Activated CD4-positive, alpha-beta T cell treated with anti-CD3 and anti-CD28 coated beads for 48 hours (primary cell): Measurements from ENCODE around the gene C19orf33.
"Not testable (repeated sequence)": the region's sequence is repeated elsewhere in the genome, so short reads cannot be mapped to it uniquely, and the experiment has no call there.

ENCODE experiments used
- DNase-seq: peaks from one replicate; pipeline ENCODE4 v3.0.0-alpha.2; 2020

C19orf33 gene

DNA sequence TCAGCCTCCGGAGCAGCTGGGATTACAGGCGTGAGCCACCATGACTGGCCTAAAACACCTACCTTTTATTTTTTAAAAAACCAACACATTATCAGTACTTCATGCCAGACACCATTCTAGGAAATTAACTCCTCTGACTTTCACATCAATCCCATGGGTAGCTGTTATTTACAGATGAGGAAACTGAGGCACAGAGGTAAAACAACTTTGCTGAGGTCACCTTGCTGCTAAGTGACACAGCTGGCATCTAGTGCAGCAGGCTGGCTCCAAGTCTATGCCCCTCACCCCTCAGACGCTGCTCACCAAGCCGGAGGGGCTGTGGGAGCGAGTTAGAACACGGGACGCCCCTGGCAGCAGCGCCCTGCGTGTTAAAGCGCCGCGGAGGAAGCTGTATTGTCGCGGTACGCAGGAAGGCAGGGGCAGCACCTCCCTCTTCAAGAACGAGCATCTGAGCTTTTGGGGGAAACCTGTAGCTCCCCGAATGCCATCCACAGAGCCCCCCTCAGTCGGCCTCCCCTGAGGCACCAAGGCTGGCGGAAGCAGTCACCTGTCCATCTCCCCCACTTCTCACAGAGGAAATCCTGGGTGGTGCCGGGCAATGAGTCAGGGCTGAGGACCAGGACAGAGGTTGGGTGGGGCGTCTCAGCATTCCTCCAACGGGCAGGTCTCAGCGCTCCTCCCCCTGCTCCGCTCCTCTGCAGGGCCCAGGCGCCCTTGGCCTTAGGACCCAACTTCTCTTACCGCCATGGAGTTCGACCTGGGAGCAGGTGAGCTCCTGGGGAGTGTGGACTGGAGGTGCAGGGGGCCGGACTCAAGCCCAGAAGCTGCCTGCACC lies at the start of gene C19orf33:
TSS of gene C19orf33 (plus strand) at position 735 of the 835 bp plus-strand sequence. CDS start at position 746, 11 bp downstream.
- DNase-seq, result no peak

DNA sequence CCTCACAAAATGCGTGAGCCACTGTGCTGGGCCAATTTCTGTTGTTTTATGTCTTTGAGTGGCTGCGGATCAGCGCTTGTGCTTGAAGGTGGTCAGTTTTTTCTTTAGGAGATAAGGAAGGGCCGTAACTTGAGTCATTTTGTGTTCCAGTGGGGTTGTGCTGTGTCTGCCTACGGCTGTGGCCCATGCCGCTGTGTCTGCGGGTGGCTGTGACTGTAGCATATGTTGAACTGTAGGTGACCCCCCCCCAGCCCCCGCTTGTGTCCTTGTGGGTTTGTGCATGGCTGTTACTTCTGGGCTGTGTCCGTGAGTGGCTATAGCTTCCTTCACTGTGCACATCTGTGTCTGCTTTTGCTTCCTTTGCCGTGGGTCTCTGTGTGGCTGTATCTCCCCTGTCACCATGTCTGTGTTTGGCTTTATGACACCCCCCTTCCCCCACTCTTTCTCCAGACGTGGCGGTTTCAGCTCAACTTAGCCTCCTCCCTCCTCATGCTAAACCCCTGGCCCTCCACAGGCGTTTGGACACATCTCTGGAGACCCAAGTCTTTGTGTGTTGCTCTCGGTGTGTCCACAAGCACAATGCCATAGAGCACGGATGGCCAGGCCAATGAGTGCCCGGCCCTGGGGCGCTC lies 48.6 kb upstream of the C19orf33 start:
- DNase-seq, result no peak

DNA sequence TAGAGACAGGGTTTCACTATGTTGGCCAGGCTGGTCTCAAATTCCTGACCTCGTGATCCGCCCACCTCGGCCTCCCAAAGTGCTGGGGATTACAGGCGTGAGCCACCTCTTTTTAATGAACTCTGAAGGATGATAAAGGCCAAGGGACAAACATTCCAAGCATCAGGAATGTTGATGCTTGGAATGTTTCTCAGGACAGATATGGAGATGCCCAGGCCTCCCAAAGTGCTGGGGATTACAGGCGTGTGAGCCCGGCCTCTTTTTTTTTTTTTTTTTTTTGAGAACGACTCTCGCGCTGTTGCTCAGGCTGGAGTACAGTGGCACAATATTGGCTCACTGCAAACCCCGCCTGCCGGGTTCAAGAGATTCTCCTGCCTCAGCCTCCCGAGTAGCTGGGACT lies 42.1 kb upstream of the C19orf33 start:
- DNase-seq, result not testable (repeated sequence)

DNA sequence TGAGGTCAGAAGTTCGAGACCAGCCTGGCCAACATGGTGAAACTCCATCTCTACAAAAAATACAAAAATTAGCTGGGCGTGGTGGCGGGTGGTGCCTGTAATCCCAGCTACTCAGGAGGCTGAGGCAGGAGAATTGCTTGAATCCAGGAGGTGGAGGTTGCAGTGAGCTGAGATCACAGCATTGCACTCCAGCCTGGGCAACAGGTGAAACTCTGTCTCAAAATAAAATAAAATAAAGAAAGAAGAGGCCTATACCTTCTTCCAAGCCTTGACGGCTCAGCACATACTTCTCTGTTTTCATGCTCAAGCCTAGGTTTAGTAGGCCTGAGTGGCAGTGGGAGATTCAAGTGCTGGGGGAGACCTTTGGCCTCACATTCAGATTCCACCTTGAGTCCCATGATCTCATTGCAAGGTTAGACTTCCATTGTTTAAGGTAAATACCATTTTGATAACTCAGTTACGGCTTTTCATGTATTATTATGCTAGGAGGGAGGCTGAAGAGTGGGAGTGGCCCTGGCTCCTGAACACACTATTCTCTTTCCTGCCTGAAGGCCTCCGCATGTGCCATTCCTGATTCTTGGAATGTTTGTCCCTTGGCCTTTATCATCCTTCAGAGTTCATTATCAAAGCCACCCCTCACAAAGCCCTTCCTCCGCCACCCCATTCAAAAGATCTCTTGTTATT lies 41.3 kb upstream of the C19orf33 start:
- DNase-seq, result no peak

DNA sequence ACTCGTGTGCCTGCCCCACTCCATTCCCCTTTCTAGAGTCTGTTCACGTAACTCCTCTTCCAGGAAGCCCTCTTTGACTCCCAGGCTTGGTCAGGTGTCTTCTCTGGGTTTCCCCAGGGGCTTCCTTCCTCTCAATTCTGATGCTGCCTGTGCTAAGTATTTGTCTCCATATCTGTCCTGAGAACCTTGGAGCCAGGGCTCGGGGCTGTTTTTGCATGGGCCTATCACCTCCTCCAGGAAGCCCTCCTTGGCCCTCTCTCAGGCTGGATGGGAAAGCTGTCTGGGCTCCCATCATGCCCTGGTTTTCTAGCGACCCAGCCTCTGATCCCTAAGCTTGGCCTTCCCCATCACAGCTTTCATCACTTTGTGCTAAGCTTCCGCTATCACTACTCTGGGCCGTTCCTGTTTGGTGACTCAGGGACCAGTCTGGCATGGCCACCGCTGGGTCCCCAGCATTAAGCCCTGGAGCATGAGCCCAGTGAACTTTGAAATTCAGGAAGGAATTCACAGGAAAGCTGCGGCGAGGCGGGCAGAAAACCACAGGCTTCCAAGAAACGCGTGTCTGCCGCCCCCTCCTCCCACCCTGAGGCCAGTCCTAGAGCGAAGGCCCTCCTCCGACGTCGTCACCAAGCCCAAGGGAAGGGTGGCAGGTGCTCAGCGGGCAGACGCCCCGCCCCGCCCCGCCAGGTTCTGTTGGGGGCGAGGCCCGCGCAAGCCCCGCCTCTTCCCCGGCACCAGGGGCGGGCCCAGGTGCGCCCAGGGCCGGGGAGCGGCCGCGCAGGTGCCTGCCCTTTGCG lies 40.2 kb upstream of the C19orf33 start:
- DNase-seq, result peak; percentile 89

DNA sequence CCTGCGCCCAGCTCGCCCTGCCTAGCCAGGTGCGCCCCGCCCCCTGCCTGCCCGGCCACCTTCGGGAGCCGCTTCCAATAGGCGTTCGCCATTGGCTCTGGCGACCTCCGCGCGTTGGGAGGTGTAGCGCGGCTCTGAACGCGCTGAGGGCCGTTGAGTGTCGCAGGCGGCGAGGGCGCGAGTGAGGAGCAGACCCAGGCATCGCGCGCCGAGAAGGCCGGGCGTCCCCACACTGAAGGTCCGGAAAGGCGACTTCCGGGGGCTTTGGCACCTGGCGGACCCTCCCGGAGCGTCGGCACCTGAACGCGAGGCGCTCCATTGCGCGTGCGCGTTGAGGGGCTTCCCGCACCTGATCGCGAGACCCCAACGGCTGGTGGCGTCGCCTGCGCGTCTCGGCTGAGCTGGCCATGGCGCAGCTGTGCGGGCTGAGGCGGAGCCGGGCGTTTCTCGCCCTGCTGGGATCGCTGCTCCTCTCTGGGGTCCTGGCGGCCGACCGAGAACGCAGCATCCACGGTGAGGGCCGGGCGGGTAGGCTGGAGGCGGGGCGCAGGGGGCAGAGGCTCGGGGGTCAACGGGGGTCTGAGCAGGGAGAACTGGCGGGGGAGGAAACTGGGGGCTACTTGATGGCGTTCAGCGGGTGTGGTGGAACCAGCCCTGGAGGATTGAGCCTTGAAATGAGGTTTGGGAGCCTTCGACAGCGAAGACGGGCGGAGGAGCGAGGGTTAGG lies 39.4 kb upstream of the C19orf33 start, which contains the start of gene SPINT2:
TSS of gene SPINT2 (plus strand) at position 88 of the 727 bp plus-strand sequence. CDS start at position 408, 320 bp downstream.
- DNase-seq, result peak; percentile 63

DNA sequence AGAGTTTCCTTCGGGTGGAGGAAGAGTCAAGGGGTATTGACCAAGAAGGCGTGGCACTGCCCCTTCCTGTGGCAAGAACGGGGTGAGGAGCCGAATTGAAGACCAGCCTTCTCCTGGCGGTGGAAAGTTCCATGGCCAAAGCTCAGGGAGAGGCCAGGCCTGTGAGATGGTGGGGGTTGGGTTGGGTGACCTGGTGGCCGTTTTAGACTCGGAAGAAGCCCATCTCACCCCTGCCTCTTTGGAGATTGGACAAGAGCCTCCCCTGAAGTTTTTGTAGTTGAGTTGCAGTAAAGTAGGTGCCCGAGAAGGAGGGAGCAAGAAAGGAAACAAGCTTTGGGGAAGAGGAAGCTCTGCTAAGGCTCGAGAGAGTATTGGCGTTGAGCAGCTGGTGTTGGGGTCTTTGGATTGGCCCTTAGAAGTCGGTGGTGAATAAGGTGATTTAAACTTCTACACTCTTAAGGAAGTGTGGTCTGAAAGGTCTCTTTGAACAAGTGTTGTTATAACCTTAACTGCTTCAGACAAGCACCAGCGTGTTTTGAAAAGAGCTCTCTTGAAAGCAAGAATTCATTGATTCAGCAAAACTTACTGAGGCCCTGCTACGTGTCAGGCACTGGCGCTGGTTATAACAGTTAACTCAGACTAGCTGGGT lies 38.7 kb upstream of the C19orf33 start:
- DNase-seq, result no peak

DNA sequence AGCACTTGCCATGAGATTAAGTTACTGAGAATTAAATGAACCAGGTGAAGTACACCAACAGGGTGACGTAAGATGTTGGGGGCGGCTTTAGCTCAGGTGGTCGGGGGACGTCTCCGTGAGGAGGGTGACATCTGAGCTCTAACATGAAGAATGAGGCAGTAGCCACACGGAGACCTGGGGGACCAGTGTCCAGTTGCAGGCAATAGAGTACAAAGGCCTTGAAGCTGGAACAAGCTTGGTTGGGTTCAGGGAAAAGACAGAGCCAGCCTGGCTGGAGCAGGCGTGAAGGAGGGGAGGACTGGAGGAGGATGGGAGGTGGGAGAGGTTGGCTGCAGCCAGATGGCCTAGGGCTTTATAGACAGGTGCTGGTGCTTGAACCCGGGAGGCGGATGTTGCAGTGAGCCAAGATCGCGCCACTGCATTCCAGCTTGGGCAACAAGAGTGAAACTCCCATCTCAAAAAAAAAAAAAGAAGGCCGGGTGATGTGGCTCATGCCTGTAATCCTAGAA lies 38.1 kb upstream of the C19orf33 start:
- DNase-seq, result no peak

DNA sequence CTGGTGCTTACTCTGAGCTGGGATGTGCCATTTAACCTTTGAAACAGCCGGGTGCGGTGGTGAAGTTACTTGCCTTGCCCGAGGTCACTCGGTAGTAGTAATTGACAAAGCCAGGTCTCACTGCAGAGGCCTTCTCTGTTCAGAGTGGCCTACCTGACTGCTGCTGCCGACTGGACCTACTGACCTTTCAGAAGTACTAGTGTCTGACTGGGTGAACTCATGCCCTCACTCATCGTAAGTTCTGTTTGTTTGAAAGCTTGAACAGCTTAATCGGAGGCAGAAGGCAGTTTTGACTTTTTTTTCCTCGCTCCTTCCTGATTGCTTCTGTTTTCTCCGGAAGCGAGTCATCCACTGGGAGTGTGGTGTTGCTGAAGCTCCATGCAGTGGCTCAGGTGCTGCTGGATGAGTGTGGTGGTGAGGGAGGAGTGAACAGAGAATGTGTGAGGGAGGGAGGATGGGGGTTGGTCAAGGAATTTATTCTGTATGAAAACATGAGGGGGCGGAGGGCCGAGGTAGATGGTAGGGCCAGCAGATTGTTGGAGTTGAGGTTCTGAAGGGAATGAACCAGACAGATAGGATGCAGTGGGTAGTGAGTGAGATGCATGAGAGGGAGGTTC lies 37.0 kb upstream of the C19orf33 start:
- no peak for DNase-seq

DNA sequence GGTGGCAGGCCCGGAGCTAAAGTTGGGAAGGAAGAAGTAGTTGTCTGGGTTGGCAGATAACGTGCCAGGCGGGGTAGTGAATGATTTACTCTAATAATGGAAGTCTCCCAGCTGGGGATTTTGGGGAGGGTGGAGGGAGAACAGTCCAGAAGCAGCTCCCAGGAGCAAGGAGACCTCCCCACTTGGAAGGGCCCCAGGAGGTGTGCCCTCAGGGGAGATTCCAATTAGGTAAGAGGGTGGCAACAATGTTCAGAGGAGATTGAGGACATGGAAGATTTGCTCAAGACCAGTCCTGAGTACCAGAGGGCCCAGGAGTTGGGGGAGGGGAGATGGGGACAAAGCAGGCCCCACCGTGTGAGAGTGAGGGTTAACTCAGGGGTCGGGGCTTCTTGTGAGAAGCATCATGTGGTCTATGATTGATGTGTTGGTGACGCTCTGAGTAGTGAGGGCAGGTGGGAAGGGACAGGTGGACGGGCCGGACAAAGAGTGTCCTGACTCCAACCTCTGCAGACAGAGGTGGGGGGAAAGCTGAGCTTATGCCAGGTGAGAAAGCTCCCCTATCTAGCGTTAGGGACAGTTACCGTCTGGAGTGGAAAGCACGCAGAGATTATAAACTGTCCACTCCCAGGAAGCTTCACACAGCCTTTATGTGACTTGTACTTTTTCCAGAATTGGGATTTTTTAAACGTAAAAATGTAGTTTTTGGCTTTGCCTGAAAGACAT lies 36.1 kb upstream of the C19orf33 start:
- no peak for DNase-seq

DNA sequence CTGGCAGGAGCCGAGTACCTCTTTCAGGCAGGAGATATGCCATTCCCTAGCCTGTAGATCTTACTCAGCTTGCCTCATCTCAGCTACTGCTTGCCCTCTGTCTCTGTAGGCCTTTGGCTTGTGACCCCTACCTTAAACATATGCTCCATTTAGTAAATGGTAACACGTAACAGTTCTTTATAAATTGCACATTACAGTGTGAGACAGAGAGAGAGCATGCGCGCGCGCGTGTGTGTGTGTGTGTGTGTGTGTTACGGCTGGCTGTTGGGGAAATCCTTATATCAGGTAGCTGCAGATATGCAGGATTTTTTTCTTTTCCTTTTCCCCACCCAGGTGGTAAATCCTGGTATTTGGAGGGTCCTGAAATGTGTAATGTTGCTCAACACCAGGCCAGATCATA lies 35.5 kb upstream of the C19orf33 start:
- DNase-seq, result no peak

DNA sequence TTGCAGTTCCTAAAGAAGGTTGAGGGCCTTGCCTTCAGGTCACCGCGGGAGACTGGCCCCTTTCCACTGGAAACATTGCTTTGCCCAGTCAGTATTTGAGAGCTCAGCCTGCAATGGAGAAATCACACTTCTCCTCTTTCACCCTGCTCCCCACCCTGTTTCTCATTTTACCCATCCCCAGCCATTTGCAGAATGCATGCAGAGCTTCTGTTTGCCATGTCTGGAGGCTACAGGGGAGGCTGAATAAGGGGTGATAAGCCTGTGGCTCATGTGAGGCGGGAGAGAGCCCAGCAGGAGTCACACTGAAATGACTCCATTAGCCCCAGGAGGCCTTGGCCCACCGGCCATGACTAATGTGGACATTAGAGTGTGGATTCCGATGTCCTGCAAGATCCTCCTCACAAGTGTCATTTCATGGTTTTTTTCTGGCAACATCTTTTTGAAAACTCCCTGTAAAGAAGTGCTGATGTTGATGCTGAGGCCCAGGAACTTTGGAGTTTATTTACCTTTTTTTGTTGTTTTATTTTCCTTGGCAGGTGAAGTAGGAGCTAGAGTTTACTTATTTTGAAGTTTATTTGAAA lies 33.4 kb upstream of the C19orf33 start:
- DNase-seq, result no peak

DNA sequence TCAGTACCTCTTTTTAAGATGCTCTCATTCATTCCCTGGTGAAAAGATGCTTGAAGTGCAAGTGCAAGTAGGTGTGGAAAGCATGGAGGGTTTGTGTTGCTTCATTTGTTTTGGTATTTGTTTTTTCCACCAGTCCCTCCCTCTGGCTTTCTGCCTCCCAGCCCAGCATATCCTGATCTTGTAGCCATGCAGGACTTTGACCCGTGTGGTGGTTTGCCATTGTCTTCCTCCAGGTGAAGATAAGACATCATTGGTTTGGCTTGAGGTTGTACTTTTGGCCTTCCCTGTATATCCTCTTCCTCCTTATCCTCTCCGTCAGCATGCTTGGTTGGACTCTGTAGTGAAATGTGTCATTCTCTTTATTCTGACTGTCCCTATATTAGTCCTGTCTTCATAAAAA lies 30.6 kb upstream of the C19orf33 start:
- no peak for DNase-seq

DNA sequence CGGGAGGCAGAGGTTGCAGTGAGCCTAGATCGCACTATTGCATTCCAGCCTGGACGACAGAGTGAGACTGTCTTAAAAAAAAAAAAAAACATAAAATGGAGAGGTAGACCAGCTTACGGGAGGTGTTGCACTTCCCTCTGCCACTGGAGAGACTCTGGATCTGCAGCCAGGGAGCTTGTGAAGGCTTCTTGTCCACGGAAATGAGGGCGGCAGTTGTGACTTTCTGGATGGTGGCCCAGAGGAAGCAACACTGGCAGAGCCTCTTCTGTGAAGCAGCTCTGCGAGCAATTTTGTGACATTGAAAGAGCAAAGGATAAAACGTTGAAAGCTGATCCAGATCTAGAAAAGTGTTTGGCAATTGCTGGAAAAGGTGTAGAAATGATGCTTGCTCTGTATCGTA lies 29.3 kb upstream of the C19orf33 start:
- DNase-seq, result no peak

DNA sequence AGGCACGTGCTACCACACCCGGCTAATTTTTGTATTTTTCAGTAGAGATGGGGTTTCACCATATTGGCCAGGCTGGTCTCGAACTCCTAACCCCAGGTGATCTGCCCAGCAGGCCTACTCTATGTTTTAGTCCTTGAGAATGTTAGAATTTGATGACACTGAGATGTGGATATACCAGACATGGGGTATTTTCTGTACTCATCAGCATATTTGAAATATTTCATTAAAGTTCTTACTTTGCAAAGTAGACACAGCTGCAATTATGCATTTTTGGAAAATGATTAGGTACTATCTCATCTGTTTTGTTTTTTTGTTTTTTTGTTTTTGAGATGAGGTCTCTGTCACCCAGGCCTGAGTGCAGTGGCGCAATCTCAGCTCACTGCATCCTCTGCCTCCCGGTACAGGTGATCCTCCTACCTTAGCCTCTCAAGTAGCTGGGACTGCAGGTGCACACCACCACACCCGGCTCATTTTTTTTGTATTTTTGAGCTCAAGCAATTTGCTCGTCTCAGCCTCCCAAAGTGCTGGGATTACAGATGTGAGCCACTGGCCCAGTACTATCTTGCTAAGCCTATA lies 27.0 kb upstream of the C19orf33 start:
- no peak for DNase-seq

DNA sequence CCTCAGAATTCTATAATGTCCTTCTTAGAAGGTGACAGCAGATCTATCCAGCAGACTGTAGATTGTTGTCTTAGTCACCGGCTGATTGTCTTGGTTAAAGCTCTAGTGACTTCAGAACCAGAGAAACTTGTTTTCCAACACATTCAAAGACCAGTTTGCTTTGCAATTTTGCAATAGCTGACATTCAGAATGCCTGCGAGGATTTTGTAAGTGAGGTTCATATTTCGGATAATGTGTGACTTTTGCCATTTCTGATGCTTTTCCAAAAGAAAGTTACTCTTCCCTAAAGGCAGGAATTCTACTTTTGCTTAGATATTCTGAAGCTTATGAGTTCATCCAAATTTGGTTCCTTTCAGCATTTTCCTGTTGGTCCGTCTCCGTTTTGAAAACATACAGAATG lies 26.5 kb upstream of the C19orf33 start:
- no peak for DNase-seq

DNA sequence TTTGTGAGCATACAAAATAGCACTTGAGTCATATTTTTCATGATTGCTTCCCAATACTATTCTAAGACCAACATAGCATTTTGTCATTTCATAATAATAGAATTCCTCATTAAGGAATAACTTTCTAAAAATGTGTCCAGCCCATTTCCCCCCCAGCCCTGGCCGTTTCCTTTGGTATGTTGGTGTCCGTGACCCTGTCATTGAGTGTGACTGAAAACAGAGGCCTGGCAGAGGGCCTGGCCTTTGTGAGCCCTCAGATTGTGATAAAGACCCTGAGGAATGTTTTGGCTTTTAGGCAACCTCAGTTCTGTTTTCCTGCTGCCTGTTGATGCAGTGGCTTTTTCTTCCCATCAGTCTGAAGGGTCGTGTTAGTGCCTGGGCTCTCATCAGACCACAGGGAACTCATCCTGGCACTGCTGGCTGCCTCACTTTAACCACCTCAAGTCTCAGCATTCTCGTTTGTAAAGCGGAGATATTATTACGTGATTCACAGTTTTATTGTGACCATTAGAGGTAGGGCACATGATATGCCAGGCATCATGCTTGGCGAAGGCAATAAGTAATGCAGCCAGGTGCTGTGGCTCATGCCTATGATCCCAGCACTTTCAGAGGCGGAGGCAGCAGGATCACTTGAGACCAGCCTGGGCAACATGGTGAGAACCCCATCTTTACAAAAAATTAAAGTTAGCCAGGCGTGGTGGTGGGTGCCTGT lies 25.9 kb upstream of the C19orf33 start:
- no peak for DNase-seq

DNA sequence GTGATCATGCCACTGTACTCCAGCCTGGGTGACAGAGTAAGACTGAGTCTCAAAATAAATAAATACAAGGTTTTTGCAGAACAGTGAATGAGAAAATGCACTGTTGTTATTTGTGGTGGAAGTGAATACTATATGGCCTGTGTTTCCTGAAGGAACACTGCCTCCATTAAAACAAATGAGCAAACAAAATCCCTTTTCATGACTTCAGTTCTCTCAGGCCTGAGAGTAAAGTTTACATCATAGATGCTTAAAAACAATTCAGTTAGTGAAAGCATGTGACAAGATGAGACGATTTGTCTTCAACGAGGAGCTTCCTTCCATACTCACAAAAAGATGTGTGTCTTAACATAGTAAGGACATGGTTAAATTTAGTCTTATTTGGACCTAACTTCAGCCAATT lies 25.3 kb upstream of the C19orf33 start:
- no peak for DNase-seq
